ENCODE data around the gene RMND5A.

RMND5A gene

GRCh38 chr2:86768189-86768949, 48.3 kb downstream of the RMND5A start:
- no peak for DNase-seq

DNA sequence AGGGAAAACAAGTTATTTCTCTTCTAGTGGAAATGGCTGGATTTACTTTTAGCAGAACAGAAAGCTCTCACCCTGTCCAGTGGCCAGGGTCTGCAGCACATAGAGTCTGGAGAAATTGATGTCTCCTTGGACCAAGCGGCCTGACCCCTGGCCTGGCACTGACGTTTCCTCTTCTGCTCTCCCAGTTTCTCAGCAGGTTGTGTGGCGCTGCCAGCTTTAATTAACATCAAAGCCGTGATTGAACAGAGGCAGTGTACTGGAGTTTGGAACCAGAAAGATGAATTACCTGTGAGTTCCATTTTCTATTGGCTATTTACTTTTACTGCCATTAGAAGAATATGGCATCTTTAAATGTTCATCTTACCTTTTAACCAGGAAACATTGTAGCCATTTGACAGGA, 49.7 kb downstream of the RMND5A start:
- DNase-seq, result no peak

DNA sequence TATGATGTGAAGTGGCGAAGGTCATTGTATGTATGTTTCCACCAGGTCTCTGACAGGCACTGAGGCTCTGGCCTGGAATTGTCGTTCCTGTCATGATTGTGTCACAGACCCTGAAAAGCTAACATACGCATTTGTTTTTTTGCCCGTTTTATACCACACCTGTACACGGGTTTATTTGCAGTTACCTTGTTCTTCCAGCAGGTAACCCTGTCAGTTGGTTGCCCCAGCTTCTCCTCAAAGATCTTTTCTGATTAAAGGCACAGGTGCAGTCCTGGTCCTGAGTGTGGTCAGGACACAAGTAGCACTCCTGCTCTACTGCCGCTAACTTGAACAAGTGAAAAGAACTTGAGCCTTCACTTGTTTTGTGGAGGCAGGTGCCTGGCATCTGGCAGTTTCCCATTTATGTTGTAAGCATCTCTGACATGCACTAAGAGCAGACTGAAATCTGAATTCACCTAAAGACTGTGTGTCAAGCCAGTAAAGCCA, 50.8 kb downstream of the RMND5A start:
- DNase-seq, result no peak

DNA sequence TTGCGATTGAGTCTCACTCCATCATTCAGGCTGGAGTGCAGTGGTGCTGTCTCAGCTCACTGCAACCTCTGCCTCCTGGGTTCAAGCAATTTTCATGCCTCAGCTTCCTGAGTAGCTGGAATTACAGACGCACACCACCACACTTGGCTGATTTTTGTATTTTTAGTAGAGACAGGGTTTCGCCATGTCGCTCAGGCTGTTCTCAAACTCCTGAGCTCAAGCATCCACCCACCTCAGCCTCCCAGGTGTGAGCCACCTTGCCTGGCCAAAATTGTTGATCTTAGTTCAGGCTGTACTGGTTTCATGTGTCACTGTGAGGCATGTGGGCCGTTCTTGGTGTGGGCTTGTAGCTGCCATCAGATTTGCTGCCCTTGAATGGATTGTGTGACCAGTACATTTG, 52.5 kb downstream of the RMND5A start:
- no peak for DNase-seq

- DNase-seq, result no peak
These were observed 54.8 kb downstream of the RMND5A start for GRCh38 chr2:86774862-86775261.

DNA sequence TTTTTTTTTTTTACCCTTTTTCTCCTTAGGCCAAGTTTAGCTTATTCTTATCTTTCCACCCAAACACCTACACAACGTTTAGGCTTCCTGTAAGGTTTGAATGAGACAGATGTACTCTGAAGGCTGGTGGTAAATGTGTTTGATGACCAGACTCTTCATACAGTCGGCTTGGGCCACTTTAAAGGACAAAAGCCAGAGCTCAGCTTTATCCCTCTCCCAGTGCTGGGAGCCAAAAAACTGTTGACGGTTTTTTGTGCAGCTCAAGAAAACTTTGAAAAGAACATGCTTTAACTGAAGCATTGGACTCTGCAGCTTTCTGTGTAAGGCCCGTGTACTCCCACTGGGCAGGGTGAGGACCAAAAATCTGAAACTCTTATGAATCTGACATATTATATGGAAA, 55.2 kb downstream of the RMND5A start:
- no peak for DNase-seq

DNA sequence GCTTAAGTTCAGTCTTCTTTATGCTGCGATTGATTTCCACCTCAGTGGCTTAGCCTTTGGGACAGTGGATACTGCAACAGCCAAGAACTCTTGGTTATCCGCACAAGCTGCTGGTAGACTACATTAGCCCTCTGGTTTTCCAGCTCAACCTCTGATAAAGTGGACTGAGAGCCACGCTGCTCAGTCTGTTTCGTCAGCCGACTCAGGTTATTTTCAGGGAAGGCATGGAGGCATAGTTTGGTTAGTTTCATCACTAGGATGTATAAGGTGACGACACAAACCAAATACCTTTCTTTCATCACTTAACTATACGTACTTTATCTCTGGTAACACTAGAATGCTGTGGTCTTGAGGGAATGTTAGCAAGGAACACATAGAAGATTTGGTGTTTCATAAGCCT, 56.4 kb downstream of the RMND5A start:
- no peak for DNase-seq

DNA sequence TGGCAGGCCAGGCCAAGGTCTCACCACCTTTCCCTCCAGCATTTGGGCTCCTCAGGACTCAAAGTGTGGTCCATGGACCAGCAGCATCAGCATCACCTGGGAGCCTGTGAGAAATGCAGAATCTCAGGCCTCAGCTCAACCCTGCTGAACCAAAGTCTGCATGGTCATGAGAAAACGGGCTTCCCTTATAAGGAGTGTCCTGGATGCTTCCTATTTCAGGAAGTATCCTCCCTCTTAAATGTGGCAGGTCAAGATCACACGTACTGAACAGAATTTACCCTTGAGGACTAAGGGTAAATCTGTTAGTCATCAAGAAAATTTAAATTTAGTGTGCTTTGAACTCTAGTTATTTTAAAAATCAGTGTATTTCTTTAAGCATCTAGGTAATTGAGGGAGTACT, 58.9 kb downstream of the RMND5A start:
- DNase-seq, result no peak

DNA sequence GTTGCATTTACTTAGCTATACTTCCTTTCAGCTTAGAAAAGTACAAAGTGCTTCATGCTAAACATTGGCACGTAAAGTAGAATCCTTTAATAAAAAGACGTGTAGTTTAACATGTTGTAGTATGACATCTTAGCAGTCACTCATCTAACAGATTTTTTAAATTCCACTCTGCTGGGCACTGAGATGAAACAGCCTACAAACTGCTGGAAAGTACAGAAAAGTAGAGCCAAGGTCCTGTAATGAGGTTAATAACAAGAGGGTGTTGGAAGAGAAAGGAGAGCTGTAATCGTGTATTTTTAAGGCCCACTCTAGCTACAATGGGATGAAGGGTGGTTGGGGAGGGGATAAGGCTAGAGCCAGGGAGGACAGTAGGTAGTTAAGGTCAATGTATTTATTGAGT, 59.9 kb downstream of the RMND5A start:
- no peak for DNase-seq

GRCh38 chr2:86781363-86781762, 61.3 kb downstream of the RMND5A start:
- DNase-seq, result no peak

DNA sequence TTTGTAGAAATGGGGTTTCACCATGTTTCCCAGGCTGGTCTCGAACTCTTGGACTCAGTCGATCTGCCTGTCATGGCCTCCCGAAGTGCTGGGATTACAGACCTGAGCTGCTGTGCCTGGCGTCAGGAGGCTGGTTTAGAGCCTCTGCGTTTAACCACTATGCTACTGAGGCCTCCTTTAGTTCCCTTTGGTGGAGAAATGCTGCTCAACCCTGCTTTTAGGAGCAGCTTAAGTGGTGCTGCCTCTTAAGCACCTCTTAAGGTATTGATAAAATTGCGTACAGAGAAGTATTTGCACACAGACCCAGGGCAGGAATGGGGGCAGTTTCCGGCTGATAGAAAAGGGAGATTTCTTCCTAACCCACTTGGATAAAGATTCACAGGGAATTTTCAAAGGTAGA, 62.7 kb downstream of the RMND5A start:
- DNase-seq, result no peak

DNA sequence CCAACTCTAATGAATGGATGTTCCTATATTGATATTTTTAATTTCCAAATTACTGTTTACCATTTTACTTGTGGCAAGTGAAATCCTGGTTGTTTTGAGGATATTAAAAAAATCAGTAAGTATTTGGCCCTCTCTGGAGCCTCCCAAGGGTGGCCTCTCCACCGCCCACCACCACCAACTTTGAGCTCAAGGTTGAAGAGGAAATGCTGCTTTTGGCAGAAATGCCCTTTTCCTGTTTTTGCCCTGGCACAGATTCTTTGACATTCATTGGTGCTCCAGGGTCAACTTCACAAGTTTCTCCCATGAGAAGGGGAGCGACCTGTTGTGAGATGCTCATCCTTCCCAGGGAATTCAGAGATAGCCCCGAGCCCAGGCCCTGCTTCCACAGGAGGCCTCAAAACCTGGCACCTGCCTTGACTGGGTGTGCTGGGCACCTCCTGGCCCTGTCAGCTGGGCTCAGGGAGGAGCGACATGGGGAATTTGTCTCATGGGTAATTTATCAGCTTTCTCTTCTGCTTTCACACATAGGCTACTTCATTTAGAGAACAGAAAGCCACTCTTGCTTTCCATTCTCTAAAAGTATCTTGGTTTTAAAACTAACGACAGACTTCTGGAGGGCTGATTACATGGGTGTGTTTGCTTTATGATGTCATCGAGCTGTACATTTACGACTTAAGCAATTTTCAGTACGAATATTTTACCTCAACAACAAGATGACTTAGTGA, 63.7 kb downstream of the RMND5A start:
- DNase-seq, result no peak

GRCh38 chr2:86785456-86785855, 65.4 kb downstream of the RMND5A start:
- no peak for DNase-seq

DNA sequence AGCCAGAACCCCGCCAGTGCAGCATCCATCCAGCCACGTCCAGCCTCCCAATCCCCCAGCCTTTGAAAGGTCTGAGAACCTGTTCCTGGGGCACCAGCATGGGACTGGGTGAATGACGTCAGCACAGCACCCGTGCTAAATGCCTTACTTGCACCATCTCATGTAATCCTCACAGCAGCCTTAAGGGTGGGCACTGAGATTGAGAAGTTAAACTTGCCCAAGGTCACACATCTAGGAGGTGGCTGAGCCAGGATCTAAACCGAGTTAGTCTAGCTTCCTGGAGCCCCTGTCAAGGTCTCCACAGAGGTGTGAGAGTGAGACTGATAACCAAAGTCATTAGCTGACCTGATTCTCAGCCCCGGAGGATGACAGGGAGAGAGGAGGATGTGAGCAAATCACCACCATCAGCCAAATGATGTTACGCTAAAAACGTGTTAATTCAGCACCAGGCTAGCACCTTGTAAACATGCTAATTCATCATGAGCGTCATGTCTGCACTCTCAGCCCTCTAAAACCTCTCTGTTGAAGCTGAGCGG, 66.0 kb downstream of the RMND5A start:
- DNase-seq, result no peak

- DNase-seq, result no peak
These were observed 67.6 kb downstream of the RMND5A start for GRCh38 chr2:86787736-86788135.

GRCh38 chr2:86788165-86788564, 68.1 kb downstream of the RMND5A start:
- DNase-seq, result no peak

- DNase-seq, result no peak
These were observed 69.0 kb downstream of the RMND5A start for GRCh38 chr2:86788881-86789686.

DNA sequence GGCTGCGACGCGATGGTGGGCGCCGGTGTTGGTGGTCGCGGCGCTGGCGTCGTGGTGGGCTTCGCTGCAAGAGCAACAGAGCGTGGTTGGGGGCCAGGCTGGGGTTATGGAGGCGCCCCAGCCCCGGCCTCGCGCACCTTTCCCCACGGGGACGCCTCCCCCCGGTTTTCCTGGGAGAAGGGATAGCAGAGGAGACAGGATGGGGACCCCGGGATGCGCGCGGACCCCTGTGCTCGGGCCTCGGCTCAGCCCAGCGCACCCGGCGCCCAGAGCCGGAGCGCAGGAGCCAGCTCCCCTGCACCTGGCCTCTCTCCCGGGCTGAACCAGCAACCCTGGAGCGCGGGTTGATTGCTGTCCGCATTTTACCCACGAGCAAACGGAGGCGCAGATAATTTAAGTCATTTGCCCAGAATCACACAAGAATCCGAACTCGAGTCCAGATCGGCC, 69.6 kb downstream of the RMND5A start:
- DNase-seq, result no peak

- DNase-seq, result no peak
These were observed 70.1 kb downstream of the RMND5A start for GRCh38 chr2:86790134-86790675.

GRCh38 chr2:86790676-86791572, 70.8 kb downstream of the RMND5A start, which contains the start of gene CD8A:
Gene CD8A, minus strand, starts transcription at chr2:86790913. Its CDS starts 88 bp downstream, at chr2:86790825.
- no peak for DNase-seq

GRCh38 chr2:86791573-86791972, 71.5 kb downstream of the RMND5A start:
- no peak for DNase-seq

DNA sequence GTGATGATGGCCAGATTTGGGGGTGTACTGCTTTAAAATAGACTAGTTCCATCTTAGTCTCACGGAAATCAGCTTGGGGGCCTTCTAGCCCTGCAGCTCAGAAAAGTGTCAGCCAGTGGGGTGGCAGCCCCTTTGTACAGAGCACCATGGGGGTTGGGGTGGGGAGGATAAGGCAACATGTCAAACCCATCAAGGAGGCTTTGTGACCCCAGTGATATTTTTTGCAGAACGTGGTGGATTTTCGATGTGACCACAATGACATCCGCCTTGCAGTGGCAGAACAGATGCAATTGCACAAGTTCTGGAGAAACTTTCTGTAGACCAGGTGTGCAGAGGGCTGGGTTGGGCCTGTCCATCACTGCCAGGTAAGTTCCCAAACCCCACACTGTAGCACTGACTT, 73.7 kb downstream of the RMND5A start:
- no peak for DNase-seq
